Endometrial microvascular endothelial cells (primary cell): ENCODE data around the gene KIF26B. TPM values are rescaled to one million over a fixed set of nuclear protein-coding genes. Genes with fewer than 3 reads are reported as not detected.

ENCODE experiments used
- in situ Hi-C: cut with HindIII; loops from 2 replicates; pipeline ENCODE4 v1.10.0; 2017; ENCODE audit warnings: low sequenced_read_pairs, low pct_unique_long_range_greater_than_20kb; ENCODE audit errors: inconsistent ontology term
- total RNA-seq: library from RNA; depleted of rRNA; stranded (reverse); fragments of >200 nt; gene quantifications from one replicate; pipeline ENCODE4 v1.2.3, GENCODE V29; 2015; ENCODE audit errors: inconsistent ontology term

KIF26B gene
- total RNA-seq, 1 donor from 2014 or later, result not detected

- in situ Hi-C loops, result no loop called here
Observed at GRCh38 chr1:245682638-245683628, 528.1 kb downstream of the KIF26B start.

GRCh38 chr1:245683676-245684075 lies 528.9 kb downstream of the KIF26B start:
- in situ Hi-C loops, result no loop called here

GRCh38 chr1:245684166-245684565 lies 529.4 kb downstream of the KIF26B start:
- in situ Hi-C loops, result no loop called here

GRCh38 chr1:245684571-245684970 lies 529.8 kb downstream of the KIF26B start:
- in situ Hi-C loops, result no loop called here

GRCh38 chr1:245685111-245685810 lies 530.5 kb downstream of the KIF26B start:
- in situ Hi-C loops, result no loop called here

- in situ Hi-C loops, result no loop called here
Observed at GRCh38 chr1:245686006-245686405, 531.2 kb downstream of the KIF26B start.

GRCh38 chr1:245686446-245687030 lies 531.8 kb downstream of the KIF26B start:
- in situ Hi-C loops, result no loop called here

GRCh38 chr1:245687152-245687635 lies 532.4 kb downstream of the KIF26B start:
- in situ Hi-C loops, result no loop called here

GRCh38 chr1:245687636-245688535 lies 533.1 kb downstream of the KIF26B start:
- in situ Hi-C loops, result no loop called here

- in situ Hi-C loops, result no loop called here
Observed at GRCh38 chr1:245688536-245689453, 534.0 kb downstream of the KIF26B start.

- in situ Hi-C loops, result no loop called here
Observed at GRCh38 chr1:245690156-245690690, 535.4 kb downstream of the KIF26B start.

- in situ Hi-C loops, result no loop called here
Observed at GRCh38 chr1:245690946-245691541, 536.3 kb downstream of the KIF26B start.

- in situ Hi-C loops, result no loop called here
Observed at GRCh38 chr1:245691897-245692296, 537.1 kb downstream of the KIF26B start.

- in situ Hi-C loops, result no loop called here
Observed at GRCh38 chr1:245692318-245692717, 537.5 kb downstream of the KIF26B start.

GRCh38 chr1:245693116-245693793 lies 538.5 kb downstream of the KIF26B start:
- in situ Hi-C loops, result no loop called here

- in situ Hi-C loops, result no loop called here
Observed at GRCh38 chr1:245693941-245694752, 539.4 kb downstream of the KIF26B start.
